Astrocyte (in vitro differentiated cells and primary cell): ENCODE data around the gene CFAP45. TPM values are rescaled to one million over a fixed set of nuclear protein-coding genes. Genes with fewer than 3 reads are reported as not detected.

Source experiments
- DNase-seq: peaks from one replicate; pipeline ENCODE4 v3.0.0-alpha.2; 2010; ENCODE audit warnings: low read depth
- FAIRE-seq: peaks from 2 replicates; lab custom pipeline; 2011; peaks lifted over from hg19 to GRCh38; lab: Jason Lieb, UNC
- H2AFZ ChIP-seq: 2 replicates; pipeline ENCODE4 v1.6.0; 2012; ENCODE audit warnings: low read depth, low read length, inconsistent platforms
- H3K27ac ChIP-seq: 2 replicates; pipeline ENCODE4 v1.5.1; 2011; ENCODE audit warnings: low read depth, low read length, inconsistent platforms
- H3K27me3 ChIP-seq: 2 replicates; pipeline ENCODE4 v1.6.0; 2011; ENCODE audit warnings: low read length, inconsistent platforms; ENCODE audit not compliant: insufficient read depth
- H3K36me3 ChIP-seq: 2 replicates; pipeline ENCODE4 v1.5.1; 2011; ENCODE audit warnings: low read length, inconsistent platforms; ENCODE audit not compliant: insufficient read depth
- H3K4me1 ChIP-seq: 2 replicates; pipeline ENCODE4 v1.5.1; 2011; ENCODE audit warnings: low read length, inconsistent platforms; ENCODE audit not compliant: insufficient read depth
- H3K4me2 ChIP-seq: 2 replicates; pipeline ENCODE4 v1.6.0; 2012; ENCODE audit warnings: low read length, inconsistent platforms
- H3K4me3 ChIP-seq: 2 replicates; pipeline ENCODE4 v1.5.1; 2011; ENCODE audit warnings: low read depth, mild to moderate bottlenecking, low read length, inconsistent platforms; ENCODE audit not compliant: insufficient read depth
- H3K79me2 ChIP-seq: 2 replicates; pipeline ENCODE4 v1.6.0; 2012; ENCODE audit warnings: mild to moderate bottlenecking, low read length, inconsistent platforms; ENCODE audit not compliant: insufficient read depth
- H3K9ac ChIP-seq: 2 replicates; pipeline ENCODE4 v1.6.0; 2012; ENCODE audit warnings: mild to moderate bottlenecking, low read length, inconsistent platforms
- H3K9me3 ChIP-seq: 2 replicates; pipeline ENCODE4 v1.5.1; 2012; ENCODE audit warnings: low read depth, mild to moderate bottlenecking, low read length, inconsistent platforms; ENCODE audit not compliant: insufficient read depth
- H4K20me1 ChIP-seq: 2 replicates; pipeline ENCODE4 v1.6.0; 2012; ENCODE audit warnings: low read length, inconsistent platforms; ENCODE audit not compliant: insufficient read depth
- H3K27ac Mint-ChIP-seq: one replicate; pipeline ENCODE4 v1.8.0; 2021; ENCODE audit warnings: mild to moderate bottlenecking, mixed read lengths; ENCODE audit not compliant: unreplicated experiment
- H3K27me3 Mint-ChIP-seq: one replicate; pipeline ENCODE4 v1.8.0; 2021; ENCODE audit warnings: low read depth, mixed read lengths; ENCODE audit not compliant: unreplicated experiment
- H3K36me3 Mint-ChIP-seq: one replicate; pipeline ENCODE4 v1.8.0; 2021; ENCODE audit warnings: low read depth, mixed read lengths; ENCODE audit not compliant: unreplicated experiment
- H3K4me1 Mint-ChIP-seq: one replicate; pipeline ENCODE4 v1.8.0; 2021; ENCODE audit warnings: low read depth, mixed read lengths; ENCODE audit not compliant: unreplicated experiment
- H3K4me3 Mint-ChIP-seq: one replicate; pipeline ENCODE4 v1.8.0; 2021; ENCODE audit warnings: mild to moderate bottlenecking, moderate library complexity, mixed read lengths; ENCODE audit not compliant: unreplicated experiment
- H3K9me3 Mint-ChIP-seq: one replicate; pipeline ENCODE4 v1.8.0; 2021; ENCODE audit warnings: mild to moderate bottlenecking, mixed read lengths; ENCODE audit not compliant: unreplicated experiment
- EZH2 ChIP-seq: IDR thresholded peaks from 2 replicates; pipeline ENCODE4 v1.6.1; 2012; ENCODE audit warnings: mild to moderate bottlenecking, low read length, inconsistent platforms; ENCODE audit not compliant: insufficient read depth
- total RNA-seq: library from RNA; stranded (reverse); gene quantifications from 2 replicates; pipeline ENCODE4 v1.2.1, GENCODE V29; 2021
- TF ChIP-seq, protein P1 (sequence below): IDR thresholded peaks from 2 replicates; pipeline ENCODE4 v1.5.1; 2011; ENCODE audit warnings: low read depth, mild to moderate bottlenecking, inconsistent platforms, low read length, moderate library complexity; ENCODE audit not compliant: insufficient read depth

The CFAP45 gene
- total RNA-seq, 1 donor from 2014 or later: 3.2 TPM

DNA sequence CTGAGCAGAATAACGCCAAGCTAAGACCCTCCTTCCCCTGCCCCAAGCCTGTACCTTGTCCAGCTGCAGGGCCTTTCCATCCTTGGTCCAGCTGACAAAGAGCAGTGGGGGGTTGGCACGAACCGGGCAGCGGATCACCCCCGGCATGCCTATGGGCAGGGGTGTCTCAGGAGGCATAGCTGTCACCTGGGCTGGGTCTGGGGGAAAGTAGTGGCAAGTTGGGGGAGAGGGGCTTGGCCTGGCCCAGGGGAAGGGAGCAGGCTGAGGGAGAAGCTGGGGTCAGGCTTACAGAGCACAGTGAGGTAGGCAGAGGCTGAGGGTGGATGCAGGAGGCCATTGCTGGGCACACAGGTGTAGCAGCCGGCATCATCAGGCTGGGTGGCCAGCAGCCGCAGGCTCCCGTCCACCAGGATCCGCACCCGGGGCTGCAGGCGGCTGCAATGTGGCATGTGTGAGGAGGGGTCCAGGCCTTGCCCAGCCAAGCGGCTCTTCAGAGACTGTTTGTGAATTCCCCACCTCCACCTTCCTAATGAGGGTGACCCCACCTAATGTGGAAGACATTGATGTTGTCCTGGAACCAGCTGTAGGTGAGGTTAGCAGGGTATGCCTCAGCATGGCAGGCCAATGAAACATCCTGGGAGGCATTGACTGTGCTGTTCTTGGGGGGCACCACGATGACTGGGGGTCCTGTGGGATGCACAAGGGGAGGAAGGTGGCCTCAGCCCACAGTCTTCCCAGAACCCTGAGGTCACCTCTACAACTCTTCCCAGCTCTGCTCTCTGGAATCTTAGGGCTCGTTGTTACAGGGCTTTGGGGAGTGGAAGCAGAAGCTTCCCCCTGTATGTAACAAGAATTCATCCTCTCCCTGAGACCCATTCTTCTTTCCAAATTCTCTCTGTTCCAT is 34.4 kb upstream of the CFAP45 start:
- Mint-ChIP-seq H3K9me3 (peaks cover 2% of the 10 kb centered on the region), H3K4me3 (no peak overlapping the region), H3K4me1 (peaks cover 1% of the 10 kb centered on the region), H3K27me3 (peaks cover 44% of the 10 kb centered on the region), H3K36me3 (peaks cover 1% of the 10 kb centered on the region), H3K27ac (no peak overlapping the region)
- no peaks in the 10 kb centered on the region for H3K9me3 ChIP-seq
- H3K27ac ChIP-seq: no peak overlapping the region
- no peak for FAIRE-seq
- DNase-seq: no peak
- no peak overlapping the region for H3K4me2 ChIP-seq
- H2AFZ ChIP-seq: no peak overlapping the region
- no peaks in the 10 kb centered on the region for H3K36me3 ChIP-seq
- no peak for TF ChIP-seq EZH2
- TF ChIP-seq, protein P1, sequence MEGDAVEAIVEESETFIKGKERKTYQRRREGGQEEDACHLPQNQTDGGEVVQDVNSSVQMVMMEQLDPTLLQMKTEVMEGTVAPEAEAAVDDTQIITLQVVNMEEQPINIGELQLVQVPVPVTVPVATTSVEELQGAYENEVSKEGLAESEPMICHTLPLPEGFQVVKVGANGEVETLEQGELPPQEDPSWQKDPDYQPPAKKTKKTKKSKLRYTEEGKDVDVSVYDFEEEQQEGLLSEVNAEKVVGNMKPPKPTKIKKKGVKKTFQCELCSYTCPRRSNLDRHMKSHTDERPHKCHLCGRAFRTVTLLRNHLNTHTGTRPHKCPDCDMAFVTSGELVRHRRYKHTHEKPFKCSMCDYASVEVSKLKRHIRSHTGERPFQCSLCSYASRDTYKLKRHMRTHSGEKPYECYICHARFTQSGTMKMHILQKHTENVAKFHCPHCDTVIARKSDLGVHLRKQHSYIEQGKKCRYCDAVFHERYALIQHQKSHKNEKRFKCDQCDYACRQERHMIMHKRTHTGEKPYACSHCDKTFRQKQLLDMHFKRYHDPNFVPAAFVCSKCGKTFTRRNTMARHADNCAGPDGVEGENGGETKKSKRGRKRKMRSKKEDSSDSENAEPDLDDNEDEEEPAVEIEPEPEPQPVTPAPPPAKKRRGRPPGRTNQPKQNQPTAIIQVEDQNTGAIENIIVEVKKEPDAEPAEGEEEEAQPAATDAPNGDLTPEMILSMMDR: no peak
- no peak overlapping the region for H3K4me3 ChIP-seq
- H3K79me2 ChIP-seq: no peaks in the 10 kb centered on the region
- no peak overlapping the region for H3K9ac ChIP-seq
- H3K4me1 ChIP-seq: no peaks in the 10 kb centered on the region
- H4K20me1 ChIP-seq: no peaks in the 10 kb centered on the region
- peaks cover 8% of the 10 kb centered on the region for H3K27me3 ChIP-seq

GRCh38 chr1:159933347-159933746 is 33.4 kb upstream of the CFAP45 start:
- Mint-ChIP-seq H3K4me3 (no peak overlapping the region), H3K9me3 (peaks cover 2% of the 10 kb centered on the region), H3K27ac (peak overlapping the region; percentile 22), H3K4me1 (peaks cover 1% of the 10 kb centered on the region), H3K27me3 (peaks cover 38% of the 10 kb centered on the region), H3K36me3 (peaks cover 6% of the 10 kb centered on the region)
- H3K9ac ChIP-seq: no peak overlapping the region
- H3K27me3 ChIP-seq: peaks cover 4% of the 10 kb centered on the region
- H3K9me3 ChIP-seq: no peaks in the 10 kb centered on the region
- TF ChIP-seq, protein P1: no peak
- TF ChIP-seq EZH2: no peak
- DNase-seq (no peak), FAIRE-seq (no peak)
- no peaks in the 10 kb centered on the region for H3K36me3 ChIP-seq
- no peak overlapping the region for H2AFZ ChIP-seq
- no peaks in the 10 kb centered on the region for H3K4me1 ChIP-seq
- no peaks in the 10 kb centered on the region for H3K79me2 ChIP-seq
- no peak overlapping the region for H3K4me3 ChIP-seq
- H4K20me1 ChIP-seq: no peaks in the 10 kb centered on the region
- H3K4me2 ChIP-seq: no peak overlapping the region
- no peak overlapping the region for H3K27ac ChIP-seq
